Smooth muscle cell (in vitro differentiated cells): Measurements from ENCODE around the gene DVL1. TPM values are rescaled to one million over a fixed set of nuclear protein-coding genes. Genes with fewer than 3 reads are reported as not detected.

Source experiments
- DNase-seq: peaks from one replicate; lab custom pipeline; 2025; ENCODE audit not compliant: unreplicated experiment; lab: John Stamatoyannopoulos, UW
- H2AFZ ChIP-seq: fragments of 200-600 bp; sonication (generic); 2 replicates; pipeline ENCODE4 v1.6.0; 2016; ENCODE audit warnings: antibody characterized with exemption, low read depth, mild to moderate bottlenecking
- H3F3A ChIP-seq: fragments of 200-600 bp; sonication (generic); 2 replicates; pipeline ENCODE4 v1.6.0; 2017; ENCODE audit warnings: antibody characterized with exemption, low read depth
- H3K27ac ChIP-seq: fragments of 200-600 bp; sonication (generic); 2 replicates; pipeline ENCODE4 v1.5.1; 2016; ENCODE audit warnings: low read depth, mild to moderate bottlenecking
- H3K27me3 ChIP-seq: fragments of 200-600 bp; sonication (generic); 2 replicates; pipeline ENCODE4 v1.6.1; 2016; ENCODE audit warnings: low read depth, mild to moderate bottlenecking
- H3K36me3 ChIP-seq: fragments of 200-600 bp; sonication (generic); 2 replicates; pipeline ENCODE4 v1.5.1; 2016; ENCODE audit warnings: low read depth
- H3K4me1 ChIP-seq: fragments of 200-600 bp; sonication (generic); 2 replicates; pipeline ENCODE4 v1.5.1; 2016; ENCODE audit warnings: low read depth
- H3K4me2 ChIP-seq: fragments of 200-600 bp; sonication (generic); 2 replicates; pipeline ENCODE4 v1.6.0; 2016; ENCODE audit warnings: mild to moderate bottlenecking
- H3K4me3 ChIP-seq: fragments of 200-600 bp; sonication (generic); 2 replicates; pipeline ENCODE4 v1.5.1; 2016; ENCODE audit warnings: mild to moderate bottlenecking
- H3K79me2 ChIP-seq: fragments of 200-600 bp; sonication (generic); 2 replicates; pipeline ENCODE4 v1.6.0; 2016; ENCODE audit warnings: low read depth, mild to moderate bottlenecking
- H3K9ac ChIP-seq: fragments of 200-600 bp; sonication (generic); 2 replicates; pipeline ENCODE4 v1.6.0; 2016; ENCODE audit warnings: low read depth
- H3K9me3 ChIP-seq: fragments of 200-600 bp; sonication (generic); replicated peaks from 2 replicates; pipeline ENCODE4 v1.5.1; 2016; ENCODE audit warnings: low read depth
- H4K20me1 ChIP-seq: fragments of 200-600 bp; sonication (generic); 2 replicates; pipeline ENCODE4 v1.6.0; 2016; ENCODE audit warnings: low read depth
- CTCF ChIP-seq: fragments of 200-600 bp; sonication (generic); IDR thresholded peaks from 2 replicates; pipeline ENCODE4 v1.5.1; 2017; ENCODE audit warnings: borderline replicate concordance, mild to moderate bottlenecking, antibody characterized with exemption; ENCODE audit not compliant: insufficient read depth, poor library complexity, severe bottlenecking
- WGBS: methylation state at CpG from one replicate; pipeline ENCODE4 v1.1.7; 2016; ENCODE audit warnings: low lambda C conversion rate; 5-methylcytosine and 5-hydroxymethylcytosine counted together
- polyA plus RNA-seq: library from polyadenylated mRNA; unstranded; fragments of >200 nt; fragmentation: Nextera tagmentation; extraction: Ambion mirVana; gene quantifications from 2 replicates; pipeline ENCODE4 v1.2.1, GENCODE V29; 2016
- total RNA-seq: library from RNA; depleted of rRNA; stranded (reverse); fragments of >200 nt; gene quantifications from 2 replicates; pipeline ENCODE4 v1.2.3, GENCODE V29; 2014

The DVL1 gene
- total and polyA plus RNA-seq, 2 experiments from 2014 or later = 28.5 to 28.7 TPM

GRCh38 chr1:1373051-1373814, 24.0 kb upstream of the DVL1 start:
- WGBS = 95% methylated on average over 26 of the region's 26 CpGs
- Histone ChIP-seq H3K27me3 (no peaks in the 10 kb centered on the region), H3K27ac (no peak overlapping the region), H3F3A (peaks cover 13% of the 10 kb centered on the region), H3K4me1 (peaks cover 12% of the 10 kb centered on the region), H3K4me2 (peak overlapping the region; percentile 94), H3K36me3 (no peaks in the 10 kb centered on the region), H2AFZ (no peak overlapping the region), H3K9me3 (no peaks in the 10 kb centered on the region), H3K4me3 (no peak overlapping the region), H4K20me1 (no peaks in the 10 kb centered on the region), H3K79me2 (peaks cover 29% of the 10 kb centered on the region), H3K9ac (no peak overlapping the region)
- DNase-seq = no peak
- TF ChIP-seq CTCF = no peak

- peaks cover 13% of the 10 kb centered on the region for H3F3A ChIP-seq
- H3K9ac ChIP-seq = no peak overlapping the region
- WGBS = 61% methylated on average over 26 of the region's 26 CpGs
- peak; percentile 88 for TF ChIP-seq CTCF
- no peaks in the 10 kb centered on the region for H4K20me1 ChIP-seq
- H3K4me2 ChIP-seq = no peak overlapping the region
- peaks cover 29% of the 10 kb centered on the region for H3K79me2 ChIP-seq
- no peaks in the 10 kb centered on the region for H3K9me3 ChIP-seq
- H3K36me3 ChIP-seq = no peaks in the 10 kb centered on the region
- no peak overlapping the region for H2AFZ ChIP-seq
- peak; percentile 55 for DNase-seq
- H3K27me3 ChIP-seq = no peaks in the 10 kb centered on the region
- peaks cover 12% of the 10 kb centered on the region for H3K4me1 ChIP-seq
- H3K4me3 ChIP-seq = no peak overlapping the region
- H3K27ac ChIP-seq = no peak overlapping the region
These were observed 22.8 kb upstream of the DVL1 start for GRCh38 chr1:1371746-1372711.

DNA sequence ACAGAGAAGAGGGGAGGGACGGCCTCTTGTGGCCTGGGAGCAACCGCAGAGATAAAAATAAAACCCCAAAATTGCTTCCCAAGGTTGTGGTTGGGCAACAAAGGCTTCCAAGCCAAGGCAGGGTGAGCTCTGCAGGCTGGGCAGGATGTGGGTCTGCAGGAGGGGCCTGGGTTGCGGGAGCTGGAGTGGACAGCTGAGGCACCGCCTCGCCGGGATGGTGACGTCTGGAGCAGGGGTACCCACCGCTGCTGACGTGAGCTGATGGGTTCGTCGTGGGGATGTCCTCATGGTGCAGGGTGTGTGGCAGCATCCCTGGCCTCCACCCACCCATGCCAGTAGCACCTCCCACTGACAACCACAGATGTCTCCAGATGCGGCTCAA, 22.1 kb upstream of the DVL1 start:
- Histone ChIP-seq H3K4me1 (peaks cover 12% of the 10 kb centered on the region), H3K9ac (no peak overlapping the region), H3K9me3 (no peaks in the 10 kb centered on the region), H3K79me2 (peaks cover 29% of the 10 kb centered on the region), H3K4me2 (no peak overlapping the region), H2AFZ (no peak overlapping the region), H3K27me3 (no peaks in the 10 kb centered on the region), H3F3A (peaks cover 6% of the 10 kb centered on the region), H4K20me1 (no peaks in the 10 kb centered on the region), H3K27ac (no peak overlapping the region), H3K36me3 (no peaks in the 10 kb centered on the region), H3K4me3 (no peak overlapping the region)
- WGBS = 96% methylated on average over 12 of the region's 12 CpGs
- no peak for TF ChIP-seq CTCF
- no peak for DNase-seq
